SU-DHL-6 (cell line): ENCODE results near the gene HOXD12.

ENCODE experiments used
- CTCF ChIP-seq: fragments of 200-600 bp; sonication (generic); IDR thresholded peaks from one replicate; pipeline ENCODE4 v1.5.1; 2017; ENCODE audit warnings: antibody characterized with exemption, mild to moderate bottlenecking, low read length, moderate library complexity; ENCODE audit not compliant: insufficient read depth, poor library complexity, severe bottlenecking
- EZH2phosphoT487 ChIP-seq: fragments of 200-600 bp; sonication (generic), shearing (Covaris generic); conservative IDR thresholded peaks from 2 replicates; pipeline ENCODE4 v1.6.1; 2018; ENCODE audit warnings: mild to moderate bottlenecking, antibody characterized with exemption, low read length, moderate library complexity, mixed read lengths

GRCh38 chr2:176084611-176085119 lies 14.9 kb upstream of the HOXD12 start:
- TF ChIP-seq CTCF = no peak
- TF ChIP-seq EZH2phosphoT487 = no peak
